SK-N-SH (cell line): Measurements from ENCODE around the gene OPN1SW. TPM values are rescaled to one million over a fixed set of nuclear protein-coding genes. Genes with fewer than 3 reads are reported as not detected.

Experiments used
- CTCF ChIA-PET: fragments of 300-600, 350-600 bp; formaldehyde crosslinking; extraction: SDS; loops from one replicate; lab custom pipeline; 2021; lab: Yijun Ruan, JAX
- POLR2A ChIA-PET: fragments of 350-600 bp; sonication (Branson Sonifier 250); formaldehyde crosslinking; extraction: SDS; loops from one replicate; lab custom pipeline; 2020; ENCODE audit warnings: antibody characterized with exemption, inconsistent platforms; lab: Yijun Ruan, JAX
- DNase-seq: peaks from one replicate; pipeline ENCODE4 v3.0.0; 2012
- H2AFZ ChIP-seq: fragments of 200-600 bp; sonication (generic); 2 replicates; pipeline ENCODE4 v1.8.1; 2016; ENCODE audit warnings: antibody characterized with exemption, mild to moderate bottlenecking, low read depth
- H3F3A ChIP-seq: fragments of 200-600 bp; sonication (generic); replicated peaks from 2 replicates; pipeline ENCODE3; 2016; ENCODE audit warnings: antibody characterized with exemption, mild to moderate bottlenecking; ENCODE audit not compliant: insufficient read depth
- H3K27ac ChIP-seq, 2 experiments: fragments of 200-500 bp in 1 of 2; fragments of 200-600 bp in 1 of 2; sonication (Bioruptor generic) in 1 of 2; sonication (generic), shearing (Covaris generic) in 1 of 2; 2 replicates each; pipeline versions ENCODE4 v1.5.1 to v1.6.1; 2014 to 2016; ENCODE audit warnings: low read depth in 2 of 2, inconsistent platforms in 1 of 2, low read length in 1 of 2, mild to moderate bottlenecking in 1 of 2, mixed read lengths in 1 of 2
- H3K27me3 ChIP-seq: fragments of 200-600 bp; sonication (generic), shearing (Covaris generic); 2 replicates; pipeline ENCODE4 v1.6.1; 2016; ENCODE audit warnings: mixed run types; ENCODE audit not compliant: insufficient read depth
- H3K36me3 ChIP-seq, 2 experiments: fragments of 200-500 bp in 1 of 2; fragments of 200-600 bp in 1 of 2; sonication (Bioruptor generic) in 1 of 2; sonication (generic) in 1 of 2; replicated peaks in 1 of 2; 2 replicates each; pipeline versions ENCODE3 to v1.5.1; 2014 to 2016; ENCODE audit warnings: low read length in 1 of 2, mild to moderate bottlenecking in 1 of 2; ENCODE audit not compliant: insufficient read depth in 2 of 2, control insufficient read depth in 1 of 2
- H3K4me1 ChIP-seq, 2 experiments: fragments of 200-500 bp in 1 of 2; fragments of 200-600 bp in 1 of 2; sonication (Bioruptor generic) in 1 of 2; sonication (generic), shearing (Covaris generic) in 1 of 2; 2 replicates each; pipeline versions ENCODE4 v1.5.1 to v1.6.1; 2014 to 2016; ENCODE audit warnings: low read depth in 1 of 2, low read length in 1 of 2, mixed run types in 1 of 2; ENCODE audit not compliant: insufficient read depth in 2 of 2, control insufficient read depth in 1 of 2
- H3K4me2 ChIP-seq: fragments of 200-600 bp; sonication (generic), shearing (Covaris generic); 2 replicates; pipeline ENCODE4 v1.6.1; 2017; ENCODE audit warnings: mixed run types
- H3K4me3 ChIP-seq, 2 experiments: fragments of 200-500 bp in 1 of 2; fragments of 200-600 bp in 1 of 2; sonication (Bioruptor generic) in 1 of 2; sonication (generic), shearing (Covaris generic) in 1 of 2; 2 replicates each; pipeline versions ENCODE4 v1.5.1 to v1.8.1; 2014 to 2016; ENCODE audit warnings: low read depth in 2 of 2, inconsistent platforms in 1 of 2, low read length in 1 of 2, mild to moderate bottlenecking in 1 of 2, mixed read lengths in 1 of 2, moderate library complexity in 1 of 2
- H3K79me2 ChIP-seq: fragments of 200-600 bp; sonication (generic); 2 replicates; pipeline ENCODE4 v1.8.1; 2017; ENCODE audit warnings: mild to moderate bottlenecking; ENCODE audit not compliant: insufficient read depth
- H3K9ac ChIP-seq: fragments of 200-600 bp; sonication (generic); 2 replicates; pipeline ENCODE4 v1.6.1; 2017; ENCODE audit warnings: mixed run types
- H3K9me2 ChIP-seq: fragments of 200-600 bp; sonication (generic); 2 replicates; pipeline ENCODE4 v1.6.1; 2017; ENCODE audit warnings: mixed run types
- H3K9me3 ChIP-seq: fragments of 200-600 bp; sonication (generic); 2 replicates; pipeline ENCODE4 v1.6.1; 2017; ENCODE audit warnings: mixed run types, mild to moderate bottlenecking, moderate library complexity
- H4K20me1 ChIP-seq: fragments of 200-600 bp; sonication (generic); 2 replicates; pipeline ENCODE4 v1.6.1; 2017; ENCODE audit warnings: mild to moderate bottlenecking, mixed run types; ENCODE audit not compliant: insufficient read depth
- CTCF ChIP-seq: fragments of 200-600 bp; sonication (generic); IDR thresholded peaks from 2 replicates; pipeline ENCODE4 v1.6.1; 2017; ENCODE audit warnings: antibody characterized with exemption, mild to moderate bottlenecking, moderate library complexity
- ELF1 ChIP-seq: IDR thresholded peaks from 2 replicates; pipeline ENCODE4 v1.4.0; 2012
- FOXM1 ChIP-seq: IDR thresholded peaks from 2 replicates; pipeline ENCODE4 v1.4.0; 2012; ENCODE audit warnings: low read depth, mild to moderate bottlenecking
- GABPA ChIP-seq: IDR thresholded peaks from 2 replicates; pipeline ENCODE4 v1.4.0; 2012; ENCODE audit warnings: low read depth, mild to moderate bottlenecking
- GATA2 ChIP-seq: sonication (generic); formaldehyde crosslinking; IDR thresholded peaks from 2 replicates; pipeline ENCODE4 v1.5.0; 2020; ENCODE audit warnings: mild to moderate bottlenecking, missing genetic modification reagents
- MEF2A ChIP-seq: IDR thresholded peaks from 2 replicates; pipeline ENCODE4 v1.4.0; 2012; ENCODE audit warnings: low read depth, borderline replicate concordance
- NFIC ChIP-seq: IDR thresholded peaks from 2 replicates; pipeline ENCODE4 v1.4.0; 2012; ENCODE audit warnings: borderline replicate concordance
- POLR2AphosphoS5 ChIP-seq: IDR thresholded peaks from 2 replicates; pipeline ENCODE4 v1.6.1; 2012; ENCODE audit warnings: low read depth, low read length
- REST ChIP-seq: IDR thresholded peaks from 2 replicates; pipeline ENCODE4 v1.6.1; 2012; ENCODE audit warnings: mild to moderate bottlenecking, low read depth, low read length, moderate library complexity
- RFX5 ChIP-seq: IDR thresholded peaks from 2 replicates; pipeline ENCODE4 v1.6.1; 2012; ENCODE audit warnings: mild to moderate bottlenecking, improper control_type of control experiment, low read length
- TEAD4 ChIP-seq: IDR thresholded peaks from 2 replicates; pipeline ENCODE4 v1.4.0; 2012; ENCODE audit warnings: mild to moderate bottlenecking, borderline replicate concordance; ENCODE audit not compliant: insufficient read depth
- YY1 ChIP-seq: IDR thresholded peaks from 2 replicates; pipeline ENCODE4 v1.4.0; 2012; ENCODE audit warnings: low read depth, mild to moderate bottlenecking
- WGBS: methylation state at CpG from one replicate; pipeline ENCODE4 v1.1.6; 2017; ENCODE audit warnings: low lambda C conversion rate; 5-methylcytosine and 5-hydroxymethylcytosine counted together
- polyA plus RNA-seq, 3 experiments: library from polyadenylated mRNA; depleted of rRNA; stranded (reverse); fragments of >200 nt; gene quantifications; 2 replicates each; pipeline ENCODE4 v1.2.3, GENCODE V29; 2012
- TF ChIP-seq, protein P1 (sequence below): IDR thresholded peaks from 2 replicates; pipeline ENCODE4; 2012

Gene OPN1SW
- polyA plus RNA-seq, 1 of the 3 experiments (the other 2 are of a cell fraction) = 0.05 TPM

- H3K4me3 ChIP-seq = no peak overlapping the region
- no peak overlapping the region for H2AFZ ChIP-seq
- no peaks in the 10 kb centered on the region for H3K79me2 ChIP-seq
- H3K9me2 ChIP-seq = no peaks in the 10 kb centered on the region
- no peaks in the 10 kb centered on the region for H3K27me3 ChIP-seq
- peaks cover 2 to 4% of the 10 kb centered on the region in 2 experiments for H3K36me3 ChIP-seq
- H3F3A ChIP-seq = no peaks in the 10 kb centered on the region
- H3K9ac ChIP-seq = no peak overlapping the region
- no peaks in the 10 kb centered on the region for H3K9me3 ChIP-seq
- POLR2A ChIA-PET = interaction anchor here (0.6 to 2.0 kb wide), 3 partner anchors 10 to 16 kb away, joined by 3 to 4 read pairs (median 4); no protein-coding TSS in a partner anchor
- CTCF ChIA-PET = interaction anchor here (1.0 to 1.4 kb wide), 2 partner anchors 12 to 68 kb away, joined by 3 to 5 read pairs; no protein-coding TSS in a partner anchor
- peaks cover 5 to 19% of the 10 kb centered on the region in 2 experiments; a peak in 2 of 4 replicates for H3K4me1 ChIP-seq
- TF ChIP-seq TEAD4 (no peak), POLR2AphosphoS5 (peak; percentile 20; the same call in 1 of the 2 replicates)
- TF ChIP-seq, all 33 proteins: peak for 1
- H3K27ac ChIP-seq = no peak overlapping the region
- H4K20me1 ChIP-seq = no peaks in the 10 kb centered on the region
- no peak for DNase-seq
- WGBS = 92% methylated on average over 7 of the region's 7 CpGs
- H3K4me2 ChIP-seq = no peak overlapping the region
Observed at GRCh38 chr7:128815289-128815942, 39.8 kb upstream of the OPN1SW start.

DNA sequence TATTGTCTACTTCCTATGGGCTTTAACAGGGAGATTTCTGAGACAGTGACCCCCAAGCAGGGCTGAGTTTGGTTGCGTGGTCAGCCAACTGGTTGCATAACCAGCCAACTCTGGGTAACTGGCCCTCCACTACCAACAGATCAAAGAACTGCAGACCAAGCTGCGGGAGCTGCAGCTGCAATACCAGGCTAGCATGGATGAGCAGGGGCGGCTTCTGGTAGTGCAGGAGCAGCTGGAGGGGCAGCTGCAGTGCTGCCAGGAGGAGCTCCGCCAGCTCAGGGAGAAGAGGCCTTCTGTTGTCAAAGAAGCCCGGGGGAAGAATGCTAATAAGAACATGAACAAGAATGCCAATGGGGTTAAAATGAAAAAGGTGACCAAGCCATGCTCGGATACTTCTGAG is 38.9 kb upstream of the OPN1SW start:
- H3K36me3 ChIP-seq = peaks cover 6 to 11% of the 10 kb centered on the region in 2 experiments
- WGBS = 85% methylated on average over 6 of the region's 6 CpGs
- ChIA-PET POLR2A (interaction anchor here (0.6 to 2.0 kb wide), 3 partner anchors 9 to 17 kb away, joined by 3 to 4 read pairs (median 4); no protein-coding TSS in a partner anchor), CTCF (interaction anchor here (0.9 to 1.4 kb wide), 7 partner anchors 10 to 388 kb away, joined by 3 to 5 read pairs (median 3); no protein-coding TSS in a partner anchor)
- no peak overlapping the region for H3K4me3 ChIP-seq
- H3K27ac ChIP-seq = no peak overlapping the region
- H3F3A ChIP-seq = no peaks in the 10 kb centered on the region
- DNase-seq = no peak
- H3K27me3 ChIP-seq = no peaks in the 10 kb centered on the region
- no peaks in the 10 kb centered on the region for H3K9me3 ChIP-seq
- peaks cover 13 to 19% of the 10 kb centered on the region in 2 experiments; a peak in 2 of 4 replicates for H3K4me1 ChIP-seq
- H4K20me1 ChIP-seq = no peaks in the 10 kb centered on the region
- no peak overlapping the region for H3K4me2 ChIP-seq
- H3K9ac ChIP-seq = no peak overlapping the region
- TF ChIP-seq YY1 (no peak), GATA2 (CRISPR knock-in tag) (no peak), CTCF (no peak)
- no peak overlapping the region for H2AFZ ChIP-seq
- no peaks in the 10 kb centered on the region for H3K79me2 ChIP-seq
- no peaks in the 10 kb centered on the region for H3K9me2 ChIP-seq

DNA sequence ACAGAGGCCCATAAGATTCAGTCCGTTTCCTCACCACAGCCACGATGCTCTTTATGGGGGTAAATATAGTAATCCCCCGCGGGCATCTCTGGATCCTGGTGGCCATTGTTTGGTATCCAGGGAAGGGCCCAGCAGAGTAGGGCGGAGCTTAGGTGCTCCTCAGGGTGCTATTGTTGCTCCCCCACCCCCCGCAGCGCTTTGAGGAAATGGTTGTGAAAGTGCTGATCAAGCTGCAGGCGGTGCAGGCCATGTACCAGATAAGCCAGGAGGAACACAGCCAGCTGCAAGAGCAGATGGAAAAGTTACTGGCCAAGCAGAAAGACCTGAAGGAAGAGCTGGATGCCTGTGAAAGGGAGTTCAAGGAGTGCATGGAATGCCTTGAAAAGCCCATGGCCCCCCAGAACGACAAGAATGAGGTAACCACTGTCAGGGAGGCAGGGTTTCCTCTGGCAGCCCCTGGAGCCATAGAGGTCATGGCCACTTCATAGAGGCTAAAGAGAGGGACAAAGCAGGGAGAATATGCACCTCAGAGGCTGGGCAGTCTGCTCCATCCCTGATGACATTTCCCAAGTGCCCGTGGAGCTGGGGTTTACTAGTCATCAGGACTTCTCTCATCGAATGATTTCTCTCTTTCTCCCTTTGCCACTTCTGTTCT is 37.0 kb upstream of the OPN1SW start:
- Histone ChIP-seq H3K9me2 (no peaks in the 10 kb centered on the region), H3K27ac (no peak overlapping the region), H3K36me3 (peaks cover 17 to 18% of the 10 kb centered on the region in 2 experiments), H4K20me1 (no peaks in the 10 kb centered on the region), H3K4me2 (no peak overlapping the region), H3K4me1 (peaks cover 8 to 13% of the 10 kb centered on the region in 2 experiments; a peak in 2 of 4 replicates), H3K9me3 (no peaks in the 10 kb centered on the region), H3K79me2 (no peaks in the 10 kb centered on the region), H3K4me3 (no peak overlapping the region), H3K27me3 (no peaks in the 10 kb centered on the region), H3F3A (no peaks in the 10 kb centered on the region), H2AFZ (no peak overlapping the region), H3K9ac (no peak overlapping the region)
- WGBS = 92% methylated on average over 11 of the region's 11 CpGs
- ChIA-PET CTCF (interaction anchor here (1.3 kb wide), 1 partner anchor 11 kb away, joined by 3 read pairs; no protein-coding TSS in a partner anchor), POLR2A (interaction anchor here (0.8 to 1.1 kb wide), 3 partner anchors 11 to 55 kb away, joined by 3 to 5 read pairs (median 4); no protein-coding TSS in a partner anchor)
- no peak for DNase-seq
- TF ChIP-seq RFX5 (no peak), GABPA (no peak), ELF1 (no peak), REST (no peak), MEF2A (no peak), YY1 (no peak), NFIC (no peak), FOXM1 (no peak)
- TF ChIP-seq, protein P1, sequence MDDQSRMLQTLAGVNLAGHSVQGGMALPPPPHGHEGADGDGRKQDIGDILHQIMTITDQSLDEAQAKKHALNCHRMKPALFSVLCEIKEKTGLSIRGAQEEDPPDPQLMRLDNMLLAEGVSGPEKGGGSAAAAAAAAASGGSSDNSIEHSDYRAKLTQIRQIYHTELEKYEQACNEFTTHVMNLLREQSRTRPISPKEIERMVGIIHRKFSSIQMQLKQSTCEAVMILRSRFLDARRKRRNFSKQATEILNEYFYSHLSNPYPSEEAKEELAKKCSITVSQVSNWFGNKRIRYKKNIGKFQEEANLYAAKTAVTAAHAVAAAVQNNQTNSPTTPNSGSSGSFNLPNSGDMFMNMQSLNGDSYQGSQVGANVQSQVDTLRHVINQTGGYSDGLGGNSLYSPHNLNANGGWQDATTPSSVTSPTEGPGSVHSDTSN = no peak
